GM10266 (cell line): ENCODE results near the gene LTO1.
"Not testable (repeated sequence)": the region's sequence is repeated elsewhere in the genome, so short reads cannot be mapped to it uniquely, and the experiment has no call there.

Experiments used
- DNase-seq: peaks from one replicate; pipeline ENCODE4 v3.0.0; 2012; ENCODE audit errors: extremely low spot score
- CTCF ChIP-seq: IDR thresholded peaks from 2 replicates; pipeline ENCODE4 v1.5.1; 2012; ENCODE audit warnings: mild to moderate bottlenecking, low read depth; ENCODE audit not compliant: control insufficient read depth, insufficient read depth; ENCODE audit errors: missing control alignments

Gene LTO1

DNA sequence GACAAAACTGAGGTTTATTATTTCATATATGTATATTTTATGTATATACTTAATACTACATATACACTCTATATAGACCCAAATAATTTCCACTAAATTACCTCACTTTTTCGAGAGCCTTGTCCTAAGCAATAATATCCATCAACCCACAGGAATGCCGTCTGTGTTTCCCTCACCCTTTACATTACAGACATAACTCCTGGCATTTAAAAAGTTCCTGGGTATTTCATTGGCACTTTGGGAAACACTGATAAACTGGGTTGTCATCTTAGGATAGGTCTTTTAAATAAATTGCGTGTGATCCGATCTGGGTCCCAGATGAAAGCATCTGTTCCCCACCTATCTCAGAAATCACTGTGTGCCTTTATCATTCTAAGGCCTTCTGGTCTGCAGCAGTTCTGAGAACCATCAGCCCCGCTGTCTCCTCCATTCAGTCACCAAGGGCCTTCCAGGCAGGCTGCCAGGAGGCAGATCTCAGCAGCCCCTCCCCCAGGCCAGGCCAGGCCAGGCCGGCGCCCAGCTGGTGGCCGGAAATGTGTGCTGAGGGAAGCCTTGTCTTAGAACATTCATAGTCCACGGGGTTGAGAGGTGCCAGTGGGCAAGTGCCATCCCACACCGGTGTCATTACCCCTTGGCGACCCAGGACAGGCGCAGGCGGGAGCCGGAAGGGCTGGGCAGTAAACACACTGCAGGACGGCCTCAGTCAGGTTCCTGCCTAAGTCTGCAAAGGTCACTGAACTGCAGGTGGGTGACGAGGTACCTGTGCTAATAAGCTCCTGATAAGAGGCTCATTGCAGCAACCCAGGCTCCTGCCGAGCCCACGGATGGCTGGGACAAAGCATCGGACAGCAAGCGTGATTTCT is 25.4 kb upstream of the LTO1 start:
- no peak for TF ChIP-seq CTCF

GRCh38 chr11:69699213-69699612 is 24.1 kb upstream of the LTO1 start:
- TF ChIP-seq CTCF = no peak
- no peak for DNase-seq

More for the DNA sequence above, 25.4 kb upstream of the LTO1 start:
- no peak for DNase-seq

GRCh38 chr11:69698362-69698761 is 23.2 kb upstream of the LTO1 start:
- TF ChIP-seq CTCF = no peak
- no peak for DNase-seq

DNA sequence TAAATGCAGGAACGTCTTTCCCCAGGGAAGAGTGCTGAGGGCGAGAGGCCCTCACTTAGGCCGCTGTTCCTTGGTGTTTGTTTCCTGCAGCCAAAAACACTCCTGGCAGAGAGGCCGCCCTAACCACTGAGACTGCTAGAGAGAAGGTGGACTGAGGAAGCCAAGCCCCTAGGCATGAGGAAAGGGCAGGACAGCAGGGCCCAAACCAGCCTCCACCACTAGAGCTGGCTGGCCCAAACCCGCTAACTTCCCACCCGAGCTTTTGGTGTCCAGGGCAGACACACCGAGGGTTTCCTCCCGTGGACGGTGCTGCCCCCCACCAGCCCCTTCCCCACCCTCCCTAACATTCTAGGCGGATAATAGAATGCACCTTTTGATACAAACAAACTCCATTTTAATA is 22.7 kb upstream of the LTO1 start:
- TF ChIP-seq CTCF = no peak

DNA sequence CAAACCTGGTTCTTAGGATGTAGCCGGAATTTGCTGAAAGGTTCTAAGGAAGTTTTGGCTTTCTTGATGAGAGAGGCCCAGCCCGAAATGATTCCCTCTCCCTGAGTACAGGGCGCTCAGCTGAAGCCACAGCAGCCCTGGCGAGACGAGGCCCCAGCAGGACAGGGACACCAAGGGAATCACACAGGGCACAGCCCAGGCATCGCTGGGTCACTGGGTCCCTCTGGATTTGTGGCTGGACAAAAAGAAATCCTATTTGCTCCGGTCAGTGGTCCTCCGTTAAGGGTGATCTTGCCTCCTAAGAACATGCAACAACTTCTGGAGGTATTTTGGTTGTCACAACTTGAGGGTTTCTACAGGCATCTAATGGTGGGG is 22.3 kb upstream of the LTO1 start:
- no peak for TF ChIP-seq CTCF
- DNase-seq = no peak

More for the DNA sequence above, 22.7 kb upstream of the LTO1 start:
- no peak for DNase-seq

DNA sequence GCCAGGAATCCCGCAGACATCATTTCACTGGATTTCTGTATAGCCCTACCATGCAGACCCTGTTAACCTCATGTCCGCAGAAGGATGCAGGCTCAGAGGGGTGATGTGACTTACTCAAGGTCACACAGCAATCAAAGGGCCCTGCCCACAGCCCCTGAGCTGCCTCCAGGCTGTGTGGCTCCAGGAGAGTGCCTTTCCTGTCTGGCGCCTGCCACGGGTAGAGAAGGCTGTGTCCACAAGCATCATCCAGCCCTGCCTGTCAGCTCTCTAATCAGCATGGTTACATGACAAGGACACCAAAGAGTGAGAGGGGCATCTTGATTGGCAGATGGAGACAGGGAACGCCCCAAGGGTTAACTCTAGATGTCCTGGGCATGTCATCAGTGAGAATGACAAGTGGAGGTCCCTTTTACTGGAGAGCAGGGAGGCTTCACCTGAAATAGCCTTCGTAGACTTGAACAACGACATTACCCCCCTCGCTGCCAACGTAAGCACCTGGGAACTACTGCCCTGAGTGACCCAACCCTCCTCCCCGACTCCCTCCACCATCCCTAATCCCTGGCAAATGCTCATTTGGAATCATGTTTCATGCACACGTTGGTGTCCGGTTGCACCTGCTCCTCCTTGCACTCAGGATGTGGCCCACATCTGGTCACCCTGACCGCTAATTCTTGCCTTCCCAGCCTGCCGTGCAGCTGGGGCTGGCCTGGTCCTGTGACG is 21.8 kb upstream of the LTO1 start:
- DNase-seq = no peak
- TF ChIP-seq CTCF = no peak

- DNase-seq = not testable (repeated sequence)
Observed at GRCh38 chr11:69695995-69696394, 20.8 kb upstream of the LTO1 start.
